ENCODE measurements around the gene FKBP11.
A peak's percentile ranks its signal among the peaks of the same experiment; 100 is the strongest.

FKBP11 gene

DNA sequence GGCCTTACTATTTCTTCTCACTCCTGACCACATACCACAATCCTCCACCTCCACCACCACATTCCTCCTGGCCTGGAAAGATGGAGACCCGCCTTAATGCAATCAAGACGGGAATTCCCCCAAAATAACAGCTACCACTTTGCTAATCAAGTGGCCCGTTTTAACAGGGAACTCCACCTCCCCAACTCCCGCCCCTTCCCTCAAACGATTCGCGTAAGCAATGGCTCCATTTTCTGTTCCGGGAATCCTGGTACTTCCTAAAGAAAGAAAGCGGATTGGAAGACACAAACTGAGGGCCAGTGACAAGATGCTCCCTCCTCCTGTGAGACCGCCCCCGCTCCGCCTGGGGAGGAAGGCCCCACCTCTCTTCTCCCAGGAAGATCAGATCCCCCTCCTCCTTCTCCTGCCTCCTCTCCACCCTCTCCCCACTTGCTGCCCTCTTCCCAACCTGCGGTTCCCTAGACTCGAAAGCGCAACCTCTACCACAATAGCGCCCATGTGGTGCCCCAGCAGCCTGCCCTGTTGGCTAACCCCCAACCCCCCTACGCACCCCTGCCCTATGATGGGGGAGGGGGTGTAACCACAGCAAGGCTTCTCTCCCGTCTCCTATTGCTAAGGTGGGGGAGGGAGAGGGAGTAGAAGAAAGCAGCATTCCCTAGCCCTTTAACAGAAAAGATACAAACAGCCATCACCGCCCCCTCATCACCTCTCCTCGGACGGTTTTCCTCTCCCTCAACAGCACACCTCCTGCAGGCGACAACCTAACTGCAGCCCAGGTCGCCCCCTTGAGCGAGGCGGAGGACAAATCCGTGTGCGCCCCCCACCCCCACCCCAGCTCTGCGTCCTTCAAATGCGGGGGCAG is 31.2 kb upstream of the FKBP11 start (continued):
- peak; percentile 17; the same call in 1 of the 2 replicates for TF ChIP-seq ZBTB20 (tag by site-specific recombination; IDR thresholded peaks at IDR 0.05)
- TF ChIP-seq, protein P1, sequence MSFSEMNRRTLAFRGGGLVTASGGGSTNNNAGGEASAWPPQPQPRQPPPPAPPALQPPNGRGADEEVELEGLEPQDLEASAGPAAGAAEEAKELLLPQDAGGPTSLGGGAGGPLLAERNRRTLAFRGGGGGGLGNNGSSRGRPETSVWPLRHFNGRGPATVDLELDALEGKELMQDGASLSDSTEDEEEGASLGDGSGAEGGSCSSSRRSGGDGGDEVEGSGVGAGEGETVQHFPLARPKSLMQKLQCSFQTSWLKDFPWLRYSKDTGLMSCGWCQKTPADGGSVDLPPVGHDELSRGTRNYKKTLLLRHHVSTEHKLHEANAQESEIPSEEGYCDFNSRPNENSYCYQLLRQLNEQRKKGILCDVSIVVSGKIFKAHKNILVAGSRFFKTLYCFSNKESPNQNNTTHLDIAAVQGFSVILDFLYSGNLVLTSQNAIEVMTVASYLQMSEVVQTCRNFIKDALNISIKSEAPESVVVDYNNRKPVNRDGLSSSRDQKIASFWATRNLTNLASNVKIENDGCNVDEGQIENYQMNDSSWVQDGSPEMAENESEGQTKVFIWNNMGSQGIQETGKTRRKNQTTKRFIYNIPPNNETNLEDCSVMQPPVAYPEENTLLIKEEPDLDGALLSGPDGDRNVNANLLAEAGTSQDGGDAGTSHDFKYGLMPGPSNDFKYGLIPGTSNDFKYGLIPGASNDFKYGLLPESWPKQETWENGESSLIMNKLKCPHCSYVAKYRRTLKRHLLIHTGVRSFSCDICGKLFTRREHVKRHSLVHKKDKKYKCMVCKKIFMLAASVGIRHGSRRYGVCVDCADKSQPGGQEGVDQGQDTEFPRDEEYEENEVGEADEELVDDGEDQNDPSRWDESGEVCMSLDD (tag by site-specific recombination; IDR thresholded peaks at IDR 0.05) = peak; percentile 79
- peak; percentile 31; the same call in 1 of the 2 replicates for TF ChIP-seq ZNF10 (tag by site-specific recombination; IDR thresholded peaks at IDR 0.05)
- TF ChIP-seq, protein P2, sequence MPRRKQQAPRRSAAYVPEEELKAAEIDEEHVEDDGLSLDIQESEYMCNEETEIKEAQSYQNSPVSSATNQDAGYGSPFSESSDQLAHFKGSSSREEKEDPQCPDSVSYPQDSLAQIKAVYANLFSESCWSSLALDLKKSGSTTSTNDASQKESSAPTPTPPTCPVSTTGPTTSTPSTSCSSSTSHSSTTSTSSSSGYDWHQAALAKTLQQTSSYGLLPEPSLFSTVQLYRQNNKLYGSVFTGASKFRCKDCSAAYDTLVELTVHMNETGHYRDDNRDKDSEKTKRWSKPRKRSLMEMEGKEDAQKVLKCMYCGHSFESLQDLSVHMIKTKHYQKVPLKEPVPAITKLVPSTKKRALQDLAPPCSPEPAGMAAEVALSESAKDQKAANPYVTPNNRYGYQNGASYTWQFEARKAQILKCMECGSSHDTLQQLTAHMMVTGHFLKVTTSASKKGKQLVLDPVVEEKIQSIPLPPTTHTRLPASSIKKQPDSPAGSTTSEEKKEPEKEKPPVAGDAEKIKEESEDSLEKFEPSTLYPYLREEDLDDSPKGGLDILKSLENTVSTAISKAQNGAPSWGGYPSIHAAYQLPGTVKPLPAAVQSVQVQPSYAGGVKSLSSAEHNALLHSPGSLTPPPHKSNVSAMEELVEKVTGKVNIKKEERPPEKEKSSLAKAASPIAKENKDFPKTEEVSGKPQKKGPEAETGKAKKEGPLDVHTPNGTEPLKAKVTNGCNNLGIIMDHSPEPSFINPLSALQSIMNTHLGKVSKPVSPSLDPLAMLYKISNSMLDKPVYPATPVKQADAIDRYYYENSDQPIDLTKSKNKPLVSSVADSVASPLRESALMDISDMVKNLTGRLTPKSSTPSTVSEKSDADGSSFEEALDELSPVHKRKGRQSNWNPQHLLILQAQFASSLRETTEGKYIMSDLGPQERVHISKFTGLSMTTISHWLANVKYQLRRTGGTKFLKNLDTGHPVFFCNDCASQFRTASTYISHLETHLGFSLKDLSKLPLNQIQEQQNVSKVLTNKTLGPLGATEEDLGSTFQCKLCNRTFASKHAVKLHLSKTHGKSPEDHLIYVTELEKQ (tag by site-specific recombination; IDR thresholded peaks at IDR 0.05; ENCODE audit: borderline replicate concordance) = no peak
- TF ChIP-seq ZFHX2 (tag by site-specific recombination; conservative IDR thresholded peaks at IDR 0.05) = peak; percentile 94
- TF ChIP-seq, protein P3, sequence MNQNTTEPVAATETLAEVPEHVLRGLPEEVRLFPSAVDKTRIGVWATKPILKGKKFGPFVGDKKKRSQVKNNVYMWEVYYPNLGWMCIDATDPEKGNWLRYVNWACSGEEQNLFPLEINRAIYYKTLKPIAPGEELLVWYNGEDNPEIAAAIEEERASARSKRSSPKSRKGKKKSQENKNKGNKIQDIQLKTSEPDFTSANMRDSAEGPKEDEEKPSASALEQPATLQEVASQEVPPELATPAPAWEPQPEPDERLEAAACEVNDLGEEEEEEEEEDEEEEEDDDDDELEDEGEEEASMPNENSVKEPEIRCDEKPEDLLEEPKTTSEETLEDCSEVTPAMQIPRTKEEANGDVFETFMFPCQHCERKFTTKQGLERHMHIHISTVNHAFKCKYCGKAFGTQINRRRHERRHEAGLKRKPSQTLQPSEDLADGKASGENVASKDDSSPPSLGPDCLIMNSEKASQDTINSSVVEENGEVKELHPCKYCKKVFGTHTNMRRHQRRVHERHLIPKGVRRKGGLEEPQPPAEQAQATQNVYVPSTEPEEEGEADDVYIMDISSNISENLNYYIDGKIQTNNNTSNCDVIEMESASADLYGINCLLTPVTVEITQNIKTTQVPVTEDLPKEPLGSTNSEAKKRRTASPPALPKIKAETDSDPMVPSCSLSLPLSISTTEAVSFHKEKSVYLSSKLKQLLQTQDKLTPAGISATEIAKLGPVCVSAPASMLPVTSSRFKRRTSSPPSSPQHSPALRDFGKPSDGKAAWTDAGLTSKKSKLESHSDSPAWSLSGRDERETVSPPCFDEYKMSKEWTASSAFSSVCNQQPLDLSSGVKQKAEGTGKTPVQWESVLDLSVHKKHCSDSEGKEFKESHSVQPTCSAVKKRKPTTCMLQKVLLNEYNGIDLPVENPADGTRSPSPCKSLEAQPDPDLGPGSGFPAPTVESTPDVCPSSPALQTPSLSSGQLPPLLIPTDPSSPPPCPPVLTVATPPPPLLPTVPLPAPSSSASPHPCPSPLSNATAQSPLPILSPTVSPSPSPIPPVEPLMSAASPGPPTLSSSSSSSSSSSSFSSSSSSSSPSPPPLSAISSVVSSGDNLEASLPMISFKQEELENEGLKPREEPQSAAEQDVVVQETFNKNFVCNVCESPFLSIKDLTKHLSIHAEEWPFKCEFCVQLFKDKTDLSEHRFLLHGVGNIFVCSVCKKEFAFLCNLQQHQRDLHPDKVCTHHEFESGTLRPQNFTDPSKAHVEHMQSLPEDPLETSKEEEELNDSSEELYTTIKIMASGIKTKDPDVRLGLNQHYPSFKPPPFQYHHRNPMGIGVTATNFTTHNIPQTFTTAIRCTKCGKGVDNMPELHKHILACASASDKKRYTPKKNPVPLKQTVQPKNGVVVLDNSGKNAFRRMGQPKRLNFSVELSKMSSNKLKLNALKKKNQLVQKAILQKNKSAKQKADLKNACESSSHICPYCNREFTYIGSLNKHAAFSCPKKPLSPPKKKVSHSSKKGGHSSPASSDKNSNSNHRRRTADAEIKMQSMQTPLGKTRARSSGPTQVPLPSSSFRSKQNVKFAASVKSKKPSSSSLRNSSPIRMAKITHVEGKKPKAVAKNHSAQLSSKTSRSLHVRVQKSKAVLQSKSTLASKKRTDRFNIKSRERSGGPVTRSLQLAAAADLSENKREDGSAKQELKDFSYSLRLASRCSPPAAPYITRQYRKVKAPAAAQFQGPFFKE (tag by site-specific recombination; IDR thresholded peaks at IDR 0.05; ENCODE audit: borderline replicate concordance) = no peak
- TF ChIP-seq, protein P4, sequence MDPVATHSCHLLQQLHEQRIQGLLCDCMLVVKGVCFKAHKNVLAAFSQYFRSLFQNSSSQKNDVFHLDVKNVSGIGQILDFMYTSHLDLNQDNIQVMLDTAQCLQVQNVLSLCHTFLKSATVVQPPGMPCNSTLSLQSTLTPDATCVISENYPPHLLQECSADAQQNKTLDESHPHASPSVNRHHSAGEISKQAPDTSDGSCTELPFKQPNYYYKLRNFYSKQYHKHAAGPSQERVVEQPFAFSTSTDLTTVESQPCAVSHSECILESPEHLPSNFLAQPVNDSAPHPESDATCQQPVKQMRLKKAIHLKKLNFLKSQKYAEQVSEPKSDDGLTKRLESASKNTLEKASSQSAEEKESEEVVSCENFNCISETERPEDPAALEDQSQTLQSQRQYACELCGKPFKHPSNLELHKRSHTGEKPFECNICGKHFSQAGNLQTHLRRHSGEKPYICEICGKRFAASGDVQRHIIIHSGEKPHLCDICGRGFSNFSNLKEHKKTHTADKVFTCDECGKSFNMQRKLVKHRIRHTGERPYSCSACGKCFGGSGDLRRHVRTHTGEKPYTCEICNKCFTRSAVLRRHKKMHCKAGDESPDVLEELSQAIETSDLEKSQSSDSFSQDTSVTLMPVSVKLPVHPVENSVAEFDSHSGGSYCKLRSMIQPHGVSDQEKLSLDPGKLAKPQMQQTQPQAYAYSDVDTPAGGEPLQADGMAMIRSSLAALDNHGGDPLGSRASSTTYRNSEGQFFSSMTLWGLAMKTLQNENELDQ (tag by site-specific recombination; IDR thresholded peaks at IDR 0.05; ENCODE audit: low read depth) = no peak
- TF ChIP-seq, protein P5, sequence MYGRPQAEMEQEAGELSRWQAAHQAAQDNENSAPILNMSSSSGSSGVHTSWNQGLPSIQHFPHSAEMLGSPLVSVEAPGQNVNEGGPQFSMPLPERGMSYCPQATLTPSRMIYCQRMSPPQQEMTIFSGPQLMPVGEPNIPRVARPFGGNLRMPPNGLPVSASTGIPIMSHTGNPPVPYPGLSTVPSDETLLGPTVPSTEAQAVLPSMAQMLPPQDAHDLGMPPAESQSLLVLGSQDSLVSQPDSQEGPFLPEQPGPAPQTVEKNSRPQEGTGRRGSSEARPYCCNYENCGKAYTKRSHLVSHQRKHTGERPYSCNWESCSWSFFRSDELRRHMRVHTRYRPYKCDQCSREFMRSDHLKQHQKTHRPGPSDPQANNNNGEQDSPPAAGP (tag by site-specific recombination; IDR thresholded peaks at IDR 0.05) = peak; percentile 8; the same call in 1 of the 2 replicates
- peak; percentile 89 for TF ChIP-seq SCRT1 (tag by site-specific recombination; IDR thresholded peaks at IDR 0.05; ENCODE audit: borderline replicate concordance)
- TF ChIP-seq IKZF3 (tag by site-specific recombination; IDR thresholded peaks at IDR 0.05) = peak; percentile 92
- TF ChIP-seq YY2 (tag by site-specific recombination; IDR thresholded peaks at IDR 0.05) = 0 out of 2 replicates have a peak, but pooled peaks have one; percentile 4
- TF ChIP-seq ZFP69B (tag by site-specific recombination; IDR thresholded peaks at IDR 0.05) = peak; percentile 86; the same call in 1 of the 2 replicates
- TF ChIP-seq ZNF223 (tag by site-specific recombination; IDR thresholded peaks at IDR 0.05) = no peak
- peak; percentile 81; the same call in 1 of the 2 replicates for TF ChIP-seq KLF9 (tag by site-specific recombination; IDR thresholded peaks at IDR 0.05; ENCODE audit: low read depth)
- TF ChIP-seq SCRT2 (tag by site-specific recombination; IDR thresholded peaks at IDR 0.05) = peak; percentile 71
- 0 out of 2 replicates have a peak, but pooled peaks have one; percentile 8 for TF ChIP-seq ZBTB7A (tag by site-specific recombination; IDR thresholded peaks at IDR 0.05; ENCODE audit: low read depth)
- TF ChIP-seq ZNF24 (tag by site-specific recombination; IDR thresholded peaks at IDR 0.05) = peak; percentile 17; the same call in 1 of the 2 replicates
- peak; percentile 69 for TF ChIP-seq GLIS1 (tag by site-specific recombination; IDR thresholded peaks at IDR 0.05)
- no peak for TF ChIP-seq ZNF121 (tag by site-specific recombination; IDR thresholded peaks at IDR 0.05)
- TF ChIP-seq ZNF558 (tag by site-specific recombination; IDR thresholded peaks at IDR 0.05) = 0 out of 2 replicates have a peak, but pooled peaks have one; percentile 35
- TF ChIP-seq ZNF76 (tag by site-specific recombination; IDR thresholded peaks at IDR 0.05; ENCODE audit: borderline replicate concordance, low read depth) = peak; percentile 55; the same call in 1 of the 2 replicates
- TF ChIP-seq ZBTB8A (tag by site-specific recombination; IDR thresholded peaks at IDR 0.05) = peak; percentile 62
- TF ChIP-seq WT1 (tag by site-specific recombination; IDR thresholded peaks at IDR 0.05) = peak; percentile 64; the same call in 1 of the 2 replicates

Data from HEK293 (cell line).